AG08396 (cell line): ENCODE measurements around the gene PTCHD1.

Experiments used
- DNase-seq: peaks from one replicate; pipeline ENCODE4 v3.0.0; 2012; ENCODE audit warnings: low spot score, mixed read lengths

Gene PTCHD1

GRCh38 chrX:23398570-23398969 lies 63.9 kb downstream of the PTCHD1 start:
- DNase-seq: no peak

GRCh38 chrX:23403849-23404248 lies 69.2 kb downstream of the PTCHD1 start:
- DNase-seq: no peak

GRCh38 chrX:23422912-23423311 lies 88.3 kb downstream of the PTCHD1 start:
- DNase-seq: no peak

GRCh38 chrX:23434356-23434884 lies 99.8 kb downstream of the PTCHD1 start:
- no peak for DNase-seq

- DNase-seq: no peak
These were observed 100.5 kb downstream of the PTCHD1 start for GRCh38 chrX:23435108-23435507.

GRCh38 chrX:23435575-23435974 lies 100.9 kb downstream of the PTCHD1 start:
- no peak for DNase-seq

GRCh38 chrX:23436875-23437274 lies 102.2 kb downstream of the PTCHD1 start:
- DNase-seq: no peak

- no peak for DNase-seq
These were observed 116.6 kb downstream of the PTCHD1 start for GRCh38 chrX:23451266-23451665.
